ENCODE results near the gene GTF3C4. TPM values are rescaled to one million over a fixed set of nuclear protein-coding genes. Genes with fewer than 3 reads are reported as not detected.
"Not testable (repeated sequence)": the region's sequence is repeated elsewhere in the genome, so short reads cannot be mapped to it uniquely, and the experiment has no call there.

GTF3C4 gene
- total RNA-seq, 1 experiment from 2014 or later = 14.8 TPM

DNA sequence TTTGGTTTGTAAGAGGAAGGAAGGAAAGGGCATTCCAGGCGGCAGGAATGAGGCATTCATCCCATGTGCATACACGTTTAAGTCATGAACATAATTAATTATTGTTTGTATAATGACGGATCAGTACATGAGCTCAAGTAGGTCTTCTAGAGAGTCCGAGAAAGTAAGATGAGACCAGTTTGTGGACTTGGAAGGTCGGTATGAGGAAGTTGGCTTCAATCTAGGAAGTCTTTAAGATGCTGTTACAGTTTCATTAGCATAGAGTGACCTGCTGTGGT lies 2.1 kb downstream of the GTF3C4 start:
- H3K4me3 ChIP-seq = peak overlapping the region; percentile 95
- H3K36me3 ChIP-seq = peaks cover 45% of the 10 kb centered on the region
- DNase-seq = no peak
- H3K9me3 ChIP-seq = no peaks in the 10 kb centered on the region
- H3K27me3 ChIP-seq = no peaks in the 10 kb centered on the region

DNA sequence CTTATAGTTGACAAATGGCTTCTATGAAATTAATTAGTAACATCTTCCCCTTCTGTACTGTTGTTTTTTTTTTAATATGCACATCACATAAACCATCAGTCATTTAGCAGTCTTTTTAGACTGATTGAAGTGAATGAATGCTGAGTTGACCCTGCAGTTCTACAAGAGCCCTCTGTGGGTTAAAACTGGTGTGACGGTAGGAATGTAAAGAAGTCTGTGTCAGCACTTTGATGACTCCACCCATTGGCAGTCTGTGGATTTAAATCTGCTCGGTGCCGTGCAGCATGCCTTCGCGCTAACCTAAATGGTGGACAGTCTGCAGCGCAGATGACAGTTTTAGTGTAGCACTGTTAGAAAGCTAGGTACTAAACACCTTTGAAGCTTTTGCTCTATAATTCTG lies 3.1 kb downstream of the GTF3C4 start:
- Histone ChIP-seq H3K27me3 (no peaks in the 10 kb centered on the region), H3K4me3 (no peak overlapping the region), H3K9me3 (no peaks in the 10 kb centered on the region), H3K36me3 (peaks cover 50% of the 10 kb centered on the region)
- peak; percentile 5 for DNase-seq

DNA sequence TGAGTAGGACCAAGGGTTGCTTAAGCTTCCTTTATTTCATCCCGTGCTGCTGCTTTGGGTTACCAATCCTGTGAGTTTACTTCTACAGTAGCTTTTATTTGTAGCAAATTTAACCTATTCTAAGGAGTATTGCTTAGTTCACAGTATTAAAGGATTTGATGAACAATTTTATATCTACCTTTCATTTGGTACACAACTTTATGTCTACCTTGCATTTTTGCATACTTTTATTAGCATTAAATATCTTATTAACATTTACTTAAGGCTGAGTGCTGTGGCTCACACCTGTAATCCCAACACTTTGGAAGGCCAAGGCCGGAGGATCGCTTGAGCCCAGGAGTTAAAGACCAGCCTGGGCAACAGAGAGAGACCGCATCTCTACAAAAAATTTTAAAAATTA lies 4.2 kb downstream of the GTF3C4 start:
- no peak for DNase-seq
- peaks cover 61% of the 10 kb centered on the region for H3K36me3 ChIP-seq
- no peaks in the 10 kb centered on the region for H3K27me3 ChIP-seq
- no peak overlapping the region for H3K4me3 ChIP-seq
- H3K9me3 ChIP-seq = no peaks in the 10 kb centered on the region

DNA sequence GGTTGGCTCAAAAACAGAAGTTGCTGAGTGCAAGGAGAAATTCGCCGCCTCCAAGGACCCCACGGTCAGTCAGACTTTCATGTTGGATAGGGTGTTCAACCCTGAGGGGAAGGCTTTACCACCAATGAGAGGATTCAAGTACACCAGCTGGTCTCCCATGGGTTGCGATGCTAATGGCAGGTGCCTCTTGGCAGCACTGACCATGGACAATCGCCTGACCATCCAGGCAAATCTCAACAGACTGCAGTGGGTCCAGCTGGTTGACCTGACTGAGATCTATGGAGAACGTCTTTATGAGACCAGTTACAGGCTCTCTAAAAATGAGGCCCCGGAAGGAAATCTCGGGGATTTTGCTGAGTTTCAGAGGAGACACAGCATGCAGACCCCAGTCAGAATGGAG lies 7.7 kb downstream of the GTF3C4 start:
- Histone ChIP-seq H3K27me3 (no peaks in the 10 kb centered on the region), H3K9me3 (no peaks in the 10 kb centered on the region), H3K4me3 (no peak overlapping the region), H3K36me3 (peaks cover 71% of the 10 kb centered on the region)
- no peak for DNase-seq

DNA sequence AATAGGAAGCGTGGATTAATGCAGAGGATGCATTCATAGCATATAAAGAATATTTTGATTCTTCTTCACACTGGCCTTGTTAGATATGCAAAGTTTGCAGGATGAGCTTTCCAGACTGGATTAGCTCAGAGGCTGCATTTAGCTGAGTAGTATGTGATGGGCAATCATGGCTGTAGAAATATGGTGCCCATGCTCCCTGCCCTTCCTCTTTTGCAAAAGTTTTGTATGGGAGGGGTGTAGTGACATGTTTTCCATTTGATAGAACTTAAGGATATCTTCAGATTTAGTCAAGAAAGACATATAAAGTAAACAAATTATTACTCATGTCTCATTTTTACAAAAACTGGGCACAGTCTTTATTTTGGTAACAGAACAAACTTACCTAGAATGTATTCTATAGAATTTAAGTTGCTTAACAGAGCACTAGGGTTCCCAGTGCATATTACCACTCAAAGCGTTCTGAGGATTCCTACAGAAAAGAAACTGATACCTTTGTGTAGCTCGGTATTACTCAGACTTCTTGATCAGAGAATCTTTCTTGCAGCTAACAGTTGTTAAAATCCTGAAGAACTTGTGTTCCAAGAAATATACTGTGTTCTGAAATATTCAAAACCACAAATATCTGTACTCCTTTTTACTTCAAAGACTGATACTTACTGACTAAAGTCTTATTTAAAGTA lies 9.8 kb downstream of the GTF3C4 start:
- H3K9me3 ChIP-seq = no peaks in the 10 kb centered on the region
- no peaks in the 10 kb centered on the region for H3K27me3 ChIP-seq
- H3K36me3 ChIP-seq = peaks cover 74% of the 10 kb centered on the region
- H3K4me3 ChIP-seq = no peak overlapping the region
- DNase-seq = no peak

DNA sequence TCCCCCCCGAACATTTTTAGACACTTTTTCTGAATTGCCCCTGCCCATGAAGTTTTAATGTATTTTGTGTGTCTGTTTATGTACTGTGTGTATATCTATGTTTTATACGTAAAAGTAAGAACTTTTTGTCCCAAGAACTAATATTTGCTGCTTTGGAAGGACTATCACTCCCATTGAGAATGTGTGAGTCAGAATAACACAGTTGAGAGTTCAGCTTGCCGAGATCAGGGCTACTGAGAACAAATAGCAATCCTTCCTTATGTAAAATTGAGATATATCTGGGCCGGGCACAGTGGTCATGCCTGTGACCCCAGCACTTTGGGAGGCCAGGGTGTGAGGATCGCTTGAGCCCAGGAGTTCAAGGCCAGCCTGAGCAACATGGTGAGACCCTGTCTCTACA lies 11.3 kb downstream of the GTF3C4 start:
- H3K36me3 ChIP-seq = peaks cover 86% of the 10 kb centered on the region
- H3K9me3 ChIP-seq = no peaks in the 10 kb centered on the region
- no peak overlapping the region for H3K4me3 ChIP-seq
- no peak for DNase-seq
- H3K27me3 ChIP-seq = no peaks in the 10 kb centered on the region

DNA sequence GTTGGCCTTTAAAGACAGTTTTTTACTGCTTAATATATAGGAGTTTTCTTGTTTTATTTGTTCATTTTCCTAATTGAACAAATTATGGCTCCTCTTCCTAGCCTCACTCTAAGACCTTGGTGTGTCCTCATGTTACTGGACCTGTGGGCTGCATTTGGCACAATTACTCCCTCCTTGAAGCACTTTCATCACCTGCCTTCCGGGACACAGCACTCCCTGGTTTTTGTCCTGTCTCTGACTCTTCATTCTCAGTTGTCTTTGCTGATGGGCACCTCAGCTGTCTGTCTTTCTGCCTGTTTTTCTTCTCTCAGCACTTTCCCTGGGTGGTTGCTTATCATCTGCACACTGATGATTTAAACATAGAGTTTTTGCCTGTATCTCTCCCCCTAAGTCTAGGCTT lies 13.6 kb downstream of the GTF3C4 start:
- no peak for DNase-seq
- Histone ChIP-seq H3K4me3 (no peak overlapping the region), H3K27me3 (no peaks in the 10 kb centered on the region), H3K9me3 (no peaks in the 10 kb centered on the region), H3K36me3 (peaks cover 85% of the 10 kb centered on the region)

DNA sequence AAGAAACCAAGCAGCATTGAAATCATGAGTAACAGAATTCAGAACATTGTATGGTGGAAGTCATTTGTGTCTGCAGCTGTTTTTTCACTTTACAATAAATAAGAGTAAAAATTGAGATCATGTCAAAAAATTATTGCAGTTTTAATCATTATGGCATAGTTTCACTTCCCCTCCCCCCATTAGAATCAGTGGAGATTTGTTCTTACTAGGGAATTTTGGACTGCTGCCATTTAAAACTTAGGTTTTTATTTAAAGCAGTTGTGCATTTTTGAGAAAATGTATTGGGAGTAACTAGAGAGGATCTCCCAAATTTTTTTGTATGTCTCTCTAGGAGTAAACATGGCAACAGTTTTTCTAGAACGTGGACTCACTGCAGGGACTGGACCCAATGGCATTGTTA lies 20.4 kb downstream of the GTF3C4 start:
- Histone ChIP-seq H3K9me3 (peaks cover 3% of the 10 kb centered on the region; the same call in 1 of the 2 replicates), H3K36me3 (peaks cover 73% of the 10 kb centered on the region), H3K27me3 (no peaks in the 10 kb centered on the region), H3K4me3 (no peak overlapping the region)
- DNase-seq = no peak

DNA sequence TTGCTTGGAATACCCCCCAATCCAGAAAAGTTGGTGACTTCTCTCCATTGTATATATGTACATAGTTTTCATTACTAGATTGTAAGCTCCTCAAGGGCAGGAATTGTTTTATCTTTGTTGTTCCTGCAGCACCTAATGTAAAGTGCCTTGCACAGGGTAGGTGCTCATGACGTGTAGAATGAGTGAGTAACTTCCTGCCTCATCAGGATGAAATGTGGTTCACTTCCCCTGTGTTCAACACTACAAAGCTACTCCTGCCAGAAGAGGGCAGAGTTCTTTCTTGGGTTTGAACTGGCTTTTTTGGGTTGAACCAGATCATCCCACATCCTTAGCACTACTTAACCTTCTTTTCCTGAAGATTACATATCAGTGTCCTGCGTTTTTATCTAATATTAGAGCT lies 23.9 kb downstream of the GTF3C4 start:
- Histone ChIP-seq H3K4me3 (no peak overlapping the region), H3K27me3 (no peaks in the 10 kb centered on the region), H3K36me3 (peaks cover 41% of the 10 kb centered on the region), H3K9me3 (peaks cover 22% of the 10 kb centered on the region)
- DNase-seq = no peak

DNA sequence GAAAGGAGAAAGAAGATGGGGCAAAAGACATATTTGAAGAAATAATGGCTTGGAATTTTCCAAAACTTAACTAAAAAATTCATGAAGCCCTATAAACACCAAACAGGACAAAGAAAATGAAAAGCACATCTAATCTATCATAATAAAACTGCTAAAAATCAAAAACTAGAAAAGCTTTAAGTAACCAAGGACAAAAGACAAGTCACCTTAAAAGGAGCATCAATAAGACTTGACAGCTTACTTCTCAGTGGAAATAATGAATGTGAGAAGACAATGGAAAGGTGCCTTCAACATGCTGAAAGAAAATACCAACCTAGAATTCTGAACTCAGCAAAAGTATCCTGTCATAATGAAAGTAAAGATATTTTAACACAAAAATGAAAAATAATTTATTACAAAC lies 27.0 kb downstream of the GTF3C4 start:
- Histone ChIP-seq H3K9me3 (peaks cover 22% of the 10 kb centered on the region), H3K36me3 (peaks cover 17% of the 10 kb centered on the region), H3K27me3 (no peaks in the 10 kb centered on the region), H3K4me3 (no peak overlapping the region)
- DNase-seq = no peak

DNA sequence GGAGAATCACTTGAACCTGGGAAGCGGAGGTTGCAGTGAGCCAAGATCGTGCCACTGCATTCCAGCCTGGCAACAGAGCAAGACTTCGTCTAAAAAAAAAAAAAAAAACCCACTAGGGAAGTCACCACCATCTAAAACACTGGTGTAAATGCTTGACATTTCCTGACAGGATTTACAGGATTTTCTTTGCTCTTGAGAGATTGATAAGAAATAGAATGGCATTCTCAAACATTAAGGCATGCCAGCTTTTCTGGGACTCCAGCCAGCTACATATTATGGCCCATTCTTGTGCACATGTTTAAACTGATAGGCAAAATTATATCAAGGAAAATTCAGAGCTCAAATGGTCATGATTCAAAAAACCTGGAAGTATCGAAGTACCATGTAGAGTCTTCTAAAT lies 28.7 kb downstream of the GTF3C4 start:
- peaks cover 23% of the 10 kb centered on the region for H3K9me3 ChIP-seq
- no peak for DNase-seq
- no peak overlapping the region for H3K4me3 ChIP-seq
- H3K36me3 ChIP-seq = peaks cover 4% of the 10 kb centered on the region
- H3K27me3 ChIP-seq = no peaks in the 10 kb centered on the region

DNA sequence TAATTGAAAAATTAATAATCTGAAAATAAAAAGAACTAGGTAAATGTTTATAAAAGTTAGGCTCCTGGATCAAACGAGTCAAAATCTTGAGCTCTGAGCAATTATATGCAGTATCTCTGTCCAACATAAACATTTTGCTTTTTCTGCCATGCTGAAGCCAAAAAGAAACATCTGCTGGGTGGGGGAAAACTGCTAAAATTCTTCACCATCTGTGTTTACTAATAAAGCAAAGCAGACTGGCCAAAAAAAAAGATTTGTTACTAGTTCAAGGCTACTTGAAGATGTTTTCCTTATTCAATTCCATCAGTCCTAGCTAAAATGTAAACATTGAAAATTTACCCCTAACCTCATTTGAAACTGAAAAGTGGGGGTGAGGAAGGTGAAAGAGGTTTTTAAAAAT lies 29.7 kb downstream of the GTF3C4 start:
- DNase-seq = no peak
- peaks cover 20% of the 10 kb centered on the region for H3K9me3 ChIP-seq
- H3K27me3 ChIP-seq = no peaks in the 10 kb centered on the region
- no peak overlapping the region for H3K4me3 ChIP-seq
- H3K36me3 ChIP-seq = no peaks in the 10 kb centered on the region

DNA sequence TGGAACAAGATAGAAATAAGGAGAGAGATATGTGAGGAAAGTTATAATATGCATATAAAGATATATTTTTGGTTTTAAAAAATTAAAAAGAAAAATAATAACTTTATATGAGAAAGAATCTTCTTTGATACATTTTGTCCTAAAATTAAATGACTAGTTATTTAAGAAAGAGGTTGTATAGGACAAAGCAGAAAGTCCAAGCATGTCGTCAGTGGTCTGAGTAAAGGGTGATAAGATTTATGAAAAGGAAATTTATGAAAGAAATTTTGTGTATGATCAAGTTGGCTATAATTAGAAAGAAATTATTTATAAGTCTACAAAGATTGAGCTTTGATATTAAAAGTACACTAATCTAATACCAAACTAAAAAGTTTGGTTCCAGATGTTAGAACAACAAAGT lies 32.0 kb downstream of the GTF3C4 start:
- Histone ChIP-seq H3K4me3 (no peak overlapping the region), H3K27me3 (no peaks in the 10 kb centered on the region), H3K36me3 (no peaks in the 10 kb centered on the region), H3K9me3 (peaks cover 15% of the 10 kb centered on the region)
- no peak for DNase-seq

DNA sequence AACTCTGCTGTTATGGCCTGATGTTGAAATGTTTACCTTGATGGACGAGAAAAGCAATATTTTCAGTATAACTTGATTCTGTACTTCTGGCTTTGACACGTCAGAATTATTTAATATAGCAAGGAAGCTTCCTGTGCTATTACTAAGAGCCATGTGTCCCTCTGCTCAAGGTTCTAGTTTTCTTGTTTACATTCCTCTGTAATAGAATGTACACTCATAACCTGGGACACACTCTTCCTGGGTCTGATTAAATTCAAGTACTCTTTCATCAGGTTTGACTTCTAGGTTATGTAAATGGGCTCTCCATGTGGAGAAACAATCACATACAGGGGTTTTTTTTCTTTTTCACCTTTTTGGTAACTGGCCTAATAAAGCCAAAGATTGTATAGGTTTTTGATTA lies 33.1 kb downstream of the GTF3C4 start:
- Histone ChIP-seq H3K36me3 (no peaks in the 10 kb centered on the region), H3K9me3 (peaks cover 6% of the 10 kb centered on the region), H3K27me3 (no peaks in the 10 kb centered on the region), H3K4me3 (no peak overlapping the region)
- no peak for DNase-seq

DNA sequence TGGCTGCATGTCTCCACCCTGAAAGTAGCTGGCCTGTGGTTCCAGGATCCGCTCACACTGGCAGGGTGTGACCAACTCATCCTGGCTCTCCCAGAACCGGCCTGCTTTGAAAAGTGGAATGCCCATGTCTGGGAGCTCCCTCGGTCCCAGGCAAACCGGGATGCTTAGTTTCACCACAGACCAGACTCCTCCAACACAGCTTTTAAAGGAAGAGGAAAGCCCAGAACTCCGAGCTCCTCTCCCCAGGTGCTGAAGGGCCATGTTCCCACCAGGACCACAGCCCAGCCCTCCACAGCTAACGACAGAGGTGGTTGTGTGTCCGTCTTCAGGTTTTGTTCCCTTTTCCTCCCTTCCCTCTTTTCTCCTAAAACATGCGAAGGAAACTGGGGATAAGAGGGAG lies 38.0 kb downstream of the GTF3C4 start:
- DNase-seq = no peak
- H3K4me3 ChIP-seq = no peak overlapping the region
- no peaks in the 10 kb centered on the region for H3K27me3 ChIP-seq
- no peaks in the 10 kb centered on the region for H3K9me3 ChIP-seq
- H3K36me3 ChIP-seq = no peaks in the 10 kb centered on the region

DNA sequence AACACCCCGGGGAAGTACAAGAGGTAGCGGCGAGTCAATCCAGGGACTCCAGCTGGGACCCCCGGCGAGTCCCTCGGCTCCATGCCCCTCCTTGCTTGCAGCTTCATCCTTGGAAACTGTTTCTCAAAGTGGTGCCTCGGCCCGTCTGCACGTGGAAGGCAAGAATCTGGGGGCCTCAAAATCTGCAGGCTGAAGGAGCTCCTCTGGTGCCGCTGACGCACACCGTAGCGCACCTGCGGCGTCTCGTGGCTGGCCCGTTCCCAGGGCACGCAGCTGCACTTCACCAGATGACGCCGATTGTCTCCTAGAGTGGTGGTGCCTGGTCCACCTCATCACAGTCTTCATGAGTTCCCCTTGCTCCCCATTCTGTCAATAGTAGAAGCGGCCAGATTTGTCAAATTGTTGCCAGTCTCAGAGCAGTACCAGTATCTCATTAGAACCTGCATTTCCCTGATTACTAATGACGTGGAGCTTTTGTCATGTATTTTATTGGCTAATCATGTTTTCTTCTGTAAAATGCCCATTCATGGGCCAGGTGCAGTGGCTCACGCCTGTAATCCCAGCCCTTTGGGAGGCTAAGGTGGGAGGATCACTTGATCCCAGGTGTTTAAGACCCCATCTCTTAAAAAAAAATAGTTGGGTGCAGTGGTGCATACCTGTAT lies 38.6 kb downstream of the GTF3C4 start:
- Histone ChIP-seq H3K36me3 (no peaks in the 10 kb centered on the region), H3K27me3 (no peaks in the 10 kb centered on the region), H3K9me3 (no peaks in the 10 kb centered on the region), H3K4me3 (no peak overlapping the region)
- DNase-seq = no peak

DNA sequence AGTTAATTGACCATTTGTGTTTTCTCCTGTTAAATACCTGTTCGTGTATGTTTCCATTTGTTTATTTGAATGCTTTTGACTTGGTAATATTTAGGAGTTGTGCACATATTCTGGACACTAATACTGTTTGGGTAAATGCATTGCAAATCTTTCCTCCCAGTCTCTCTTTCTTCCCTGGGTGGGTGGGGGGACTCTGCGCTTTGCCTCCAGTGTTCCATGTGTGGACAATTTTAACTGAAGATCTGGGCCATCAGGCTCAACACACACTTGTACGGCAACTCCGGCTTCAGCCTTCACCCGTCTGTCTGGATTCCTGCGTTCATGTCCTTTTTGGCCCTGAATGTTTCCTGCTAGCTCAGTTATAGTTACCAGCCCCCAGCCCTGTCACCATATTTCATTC lies 40.1 kb downstream of the GTF3C4 start:
- H3K9me3 ChIP-seq = no peaks in the 10 kb centered on the region
- no peak for DNase-seq
- no peaks in the 10 kb centered on the region for H3K36me3 ChIP-seq
- H3K4me3 ChIP-seq = no peak overlapping the region
- no peaks in the 10 kb centered on the region for H3K27me3 ChIP-seq

DNA sequence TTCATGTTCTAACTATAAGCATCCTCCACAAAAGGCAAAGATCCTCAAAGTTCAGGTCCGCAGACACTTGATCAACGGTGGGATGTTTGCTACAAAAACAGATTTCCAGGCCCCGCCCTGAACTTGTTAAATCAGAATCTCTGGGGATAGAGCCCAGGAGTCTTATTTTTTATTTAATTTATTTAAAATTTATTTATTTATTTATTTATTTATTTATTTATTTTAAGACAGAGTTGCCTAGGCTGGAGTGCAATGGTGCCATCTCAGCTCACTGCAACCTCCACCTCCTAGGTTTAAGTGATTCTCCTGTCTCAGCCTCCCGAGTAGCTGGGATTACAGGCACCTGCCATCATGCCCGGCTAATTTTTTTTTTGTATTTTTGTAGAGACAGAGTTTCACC lies 40.9 kb downstream of the GTF3C4 start:
- not testable (repeated sequence) for H3K9me3 ChIP-seq, H3K36me3 ChIP-seq, DNase-seq, H3K27me3 ChIP-seq, H3K4me3 ChIP-seq

All from MG63 (cell line).